ENCODE data around the gene SIPA1. TPM values are rescaled to one million over a fixed set of nuclear protein-coding genes. Genes with fewer than 3 reads are reported as not detected.

The SIPA1 gene
- total and polyA plus RNA-seq, 9 of the 15 experiments (the other 6 are each of a cell fraction or from before 2014, with no cell fraction given): 0.25 to 85.8 (median 16.8) TPM

DNA sequence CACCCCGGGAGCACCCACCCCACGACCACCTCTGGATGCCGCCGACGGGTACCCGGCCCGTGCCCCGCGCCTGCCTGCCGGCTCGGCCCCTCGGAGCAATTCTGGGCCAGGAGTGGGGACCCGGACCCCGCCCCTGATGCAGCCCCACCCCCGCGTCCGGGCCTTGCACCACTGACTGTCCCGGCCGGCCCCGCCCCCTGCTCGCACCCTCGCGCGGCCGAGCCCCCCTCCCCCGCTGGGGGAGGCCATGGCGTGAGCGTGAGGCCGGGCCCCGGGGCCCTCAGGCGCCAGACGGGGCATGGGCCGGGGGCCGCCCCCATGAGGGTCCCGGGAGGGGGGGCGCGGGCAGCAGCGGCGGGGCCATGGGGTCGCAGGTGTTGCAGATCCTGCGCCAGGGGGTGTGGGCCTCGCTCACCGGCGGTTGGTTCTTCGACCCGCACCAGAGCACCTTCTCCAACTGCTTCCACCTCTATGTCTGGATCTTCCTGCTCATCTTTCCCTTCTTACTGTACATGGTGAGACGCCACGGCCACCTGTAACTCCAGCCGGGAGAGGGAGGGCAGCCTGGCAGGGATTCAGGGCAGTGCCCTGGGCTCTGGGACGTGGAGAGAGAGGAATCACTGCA is 21.8 kb upstream of the SIPA1 start:
- under 1% methylated on average over 18 of the region's 50 CpGs for WGBS (ENCODE audit: insufficient coverage, low coverage, missing lambda C conversion rate)
- Histone ChIP-seq H2AFZ (ENCODE audit: low read depth, low read length) (peak overlapping the region; percentile 72; the same call in 1 of the 2 replicates), H3K4me2 (ENCODE audit: insufficient read depth, low read length) (peak overlapping the region; percentile 90), H3K4me3 (peak overlapping the region; percentile 94), H3K9me1 (ENCODE audit: control insufficient read depth, insufficient read depth, low read length) (no peaks in the 10 kb centered on the region), H3K4me1 (replicated peaks in 1 of 2; ENCODE audit: control insufficient read depth in 2 of 2, insufficient read depth in 2 of 2, low read length in 2 of 2) (peaks cover 28 to 76% of the 10 kb centered on the region in 2 experiments), H3K79me2 (ENCODE audit: control insufficient read depth, insufficient read depth, low read length) (peaks cover 64% of the 10 kb centered on the region), H3K27ac (ENCODE audit: extremely low read depth, low read depth, low read length) (peak overlapping the region; percentile 74), H3K27me3 (ENCODE audit: control insufficient read depth in 2 of 2, insufficient read depth in 2 of 2, low read length in 2 of 2) (no peaks in the 10 kb centered on the region), H3K9me3 (replicated peaks; ENCODE audit: control insufficient read depth, insufficient read depth, low read depth, low read length) (no peaks in the 10 kb centered on the region), H3K9ac (ENCODE audit: insufficient read depth in 1 of 2, low read depth in 2 of 2, low read length in 2 of 2) (peak overlapping the region; percentile 85 to 97), H4K20me1 (replicated peaks; ENCODE audit: control insufficient read depth, insufficient read depth, low read length) (no peaks in the 10 kb centered on the region; the same call in 1 of the 2 replicates), H3K36me3 (ENCODE audit: control insufficient read depth, insufficient read depth, low read length) (peaks cover 53% of the 10 kb centered on the region; the same call in 2 of the 3 replicates)
- ChIA-PET POLR2A (interaction anchor here (0.5 to 2.0 kb wide), 12 partner anchors 10 to 275 kb away, joined by 3 to 18 read pairs (median 6); partner anchors contain the start of genes KCNK7 and MALAT1), CTCF (ENCODE audit: low intra/inter-chr PET ratio) (no interaction called here)
- DNase-seq (ENCODE audit: extremely low read depth in 1 of 4, low spot score in 3 of 4) (peak; percentile 81 to 97 (median 93)), FAIRE-seq (no peak), ATAC-seq (peak; percentile 42)
- intact Hi-C loops (cut with micrococcal nuclease): loop anchor here (2.0 kb wide), 1 partner anchor 21 kb away; no protein-coding TSS in a partner anchor
- BruUV-seq (replicated peaks): no TSS peak
- in situ Hi-C loops (cut with MboI): no loop called here
- TF ChIP-seq SAP30 (IDR thresholded peaks at IDR 0.05; ENCODE audit: borderline replicate concordance, insufficient read depth, low read depth, low read length, poor library complexity, severe bottlenecking): peak; percentile 58
- peak; percentile 22 for TF ChIP-seq RBFOX2 (IDR thresholded peaks at IDR 0.05; ENCODE audit: low read depth, low read length)
- TF ChIP-seq MXI1 (IDR thresholded peaks at IDR 0.05; ENCODE audit: low read depth, low read length): 0 out of 2 replicates have a peak, but pooled peaks have one; percentile 12
- TF ChIP-seq, protein P1, sequence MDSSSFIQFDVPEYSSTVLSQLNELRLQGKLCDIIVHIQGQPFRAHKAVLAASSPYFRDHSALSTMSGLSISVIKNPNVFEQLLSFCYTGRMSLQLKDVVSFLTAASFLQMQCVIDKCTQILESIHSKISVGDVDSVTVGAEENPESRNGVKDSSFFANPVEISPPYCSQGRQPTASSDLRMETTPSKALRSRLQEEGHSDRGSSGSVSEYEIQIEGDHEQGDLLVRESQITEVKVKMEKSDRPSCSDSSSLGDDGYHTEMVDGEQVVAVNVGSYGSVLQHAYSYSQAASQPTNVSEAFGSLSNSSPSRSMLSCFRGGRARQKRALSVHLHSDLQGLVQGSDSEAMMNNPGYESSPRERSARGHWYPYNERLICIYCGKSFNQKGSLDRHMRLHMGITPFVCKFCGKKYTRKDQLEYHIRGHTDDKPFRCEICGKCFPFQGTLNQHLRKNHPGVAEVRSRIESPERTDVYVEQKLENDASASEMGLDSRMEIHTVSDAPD (CRISPR knock-in tag; IDR thresholded peaks at IDR 0.05): no peak
- TF ChIP-seq ZFX (CRISPR knock-in tag; IDR thresholded peaks at IDR 0.05): peak; percentile 49
- 0 out of 2 replicates have a peak, but pooled peaks have one; percentile 12 for TF ChIP-seq ETV5 (CRISPR knock-in tag; IDR thresholded peaks at IDR 0.05; ENCODE audit: low read depth)
- TF ChIP-seq SIN3B (IDR thresholded peaks at IDR 0.05; ENCODE audit: low read depth): 0 out of 2 replicates have a peak, but pooled peaks have one; percentile 6
- TF ChIP-seq RB1 (IDR thresholded peaks at IDR 0.05; ENCODE audit: low read depth): 0 out of 2 replicates have a peak, but pooled peaks have one; percentile 46
- TF ChIP-seq, protein P2, sequence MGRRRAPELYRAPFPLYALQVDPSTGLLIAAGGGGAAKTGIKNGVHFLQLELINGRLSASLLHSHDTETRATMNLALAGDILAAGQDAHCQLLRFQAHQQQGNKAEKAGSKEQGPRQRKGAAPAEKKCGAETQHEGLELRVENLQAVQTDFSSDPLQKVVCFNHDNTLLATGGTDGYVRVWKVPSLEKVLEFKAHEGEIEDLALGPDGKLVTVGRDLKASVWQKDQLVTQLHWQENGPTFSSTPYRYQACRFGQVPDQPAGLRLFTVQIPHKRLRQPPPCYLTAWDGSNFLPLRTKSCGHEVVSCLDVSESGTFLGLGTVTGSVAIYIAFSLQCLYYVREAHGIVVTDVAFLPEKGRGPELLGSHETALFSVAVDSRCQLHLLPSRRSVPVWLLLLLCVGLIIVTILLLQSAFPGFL (CRISPR knock-in tag; IDR thresholded peaks at IDR 0.05): no peak
- TF ChIP-seq ZBTB7A (IDR thresholded peaks at IDR 0.05; ENCODE audit: borderline replicate concordance, control insufficient read depth, low read depth, low read length): peak; percentile 77; the same call in 1 of the 2 replicates
- 0 out of 4 replicates have a peak, but pooled peaks of 1 of the 2 experiments have one; percentile 12 for TF ChIP-seq MAZ (CRISPR knock-in tag; conservative IDR thresholded peaks at IDR 0.05 in 1 of 2, IDR thresholded peaks at IDR 0.05 in 1 of 2)
- TF ChIP-seq CCNT2 (IDR thresholded peaks at IDR 0.05; ENCODE audit: borderline replicate concordance, extremely low read depth, insufficient read length, low read depth, low read length): peak; percentile 10
- TF ChIP-seq, protein P3, sequence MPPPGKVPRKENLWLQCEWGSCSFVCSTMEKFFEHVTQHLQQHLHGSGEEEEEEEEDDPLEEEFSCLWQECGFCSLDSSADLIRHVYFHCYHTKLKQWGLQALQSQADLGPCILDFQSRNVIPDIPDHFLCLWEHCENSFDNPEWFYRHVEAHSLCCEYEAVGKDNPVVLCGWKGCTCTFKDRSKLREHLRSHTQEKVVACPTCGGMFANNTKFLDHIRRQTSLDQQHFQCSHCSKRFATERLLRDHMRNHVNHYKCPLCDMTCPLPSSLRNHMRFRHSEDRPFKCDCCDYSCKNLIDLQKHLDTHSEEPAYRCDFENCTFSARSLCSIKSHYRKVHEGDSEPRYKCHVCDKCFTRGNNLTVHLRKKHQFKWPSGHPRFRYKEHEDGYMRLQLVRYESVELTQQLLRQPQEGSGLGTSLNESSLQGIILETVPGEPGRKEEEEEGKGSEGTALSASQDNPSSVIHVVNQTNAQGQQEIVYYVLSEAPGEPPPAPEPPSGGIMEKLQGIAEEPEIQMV (tag; conservative IDR thresholded peaks at IDR 0.05; ENCODE audit: low read depth): no peak
- 0 out of 2 replicates have a peak, but pooled peaks have one; percentile 18 for TF ChIP-seq KAT7 (CRISPR knock-in tag; IDR thresholded peaks at IDR 0.05; ENCODE audit: borderline replicate concordance)
